ENCODE results near the gene PTBP3. TPM values are rescaled to one million over a fixed set of nuclear protein-coding genes. Genes with fewer than 3 reads are reported as not detected.

The PTBP3 gene
- total RNA-seq, 2 experiments from 2014 or later: 87.2 to 92.3 TPM

DNA sequence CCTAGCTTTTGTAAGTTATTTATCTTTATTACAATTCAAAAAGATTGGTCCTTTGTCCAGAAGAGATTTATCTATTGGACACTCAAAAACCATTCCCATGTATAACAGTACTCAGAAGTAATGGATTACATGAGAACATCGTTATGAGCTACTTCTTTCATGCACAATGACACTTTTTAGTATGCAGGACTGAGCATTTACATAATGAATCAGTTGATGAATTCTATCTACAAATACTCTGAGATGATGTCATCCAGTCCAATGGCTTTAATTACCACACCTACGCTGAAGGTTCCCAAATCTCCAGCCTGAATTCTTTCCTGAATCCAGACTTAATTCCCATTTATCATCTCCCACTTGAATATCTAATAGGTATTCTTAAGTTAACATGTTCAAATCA, 75.3 kb downstream of the PTBP3 start:
- H3K9me3 Mint-ChIP-seq: no peaks in the 10 kb centered on the region
- H3K27me3 Mint-ChIP-seq: no peaks in the 10 kb centered on the region
- no peak overlapping the region for H3K4me3 Mint-ChIP-seq
- ChIA-PET POLR2A (no interaction called here), CTCF (no interaction called here)
- peaks cover 13% of the 10 kb centered on the region for H3K4me1 Mint-ChIP-seq (ENCODE audit: low read depth)
- H3K36me3 Mint-ChIP-seq: peaks cover 19% of the 10 kb centered on the region
- H3K27ac Mint-ChIP-seq: no peak overlapping the region
- intact Hi-C loops (cut with micrococcal nuclease): no loop called here
- no peak for DNase-seq

DNA sequence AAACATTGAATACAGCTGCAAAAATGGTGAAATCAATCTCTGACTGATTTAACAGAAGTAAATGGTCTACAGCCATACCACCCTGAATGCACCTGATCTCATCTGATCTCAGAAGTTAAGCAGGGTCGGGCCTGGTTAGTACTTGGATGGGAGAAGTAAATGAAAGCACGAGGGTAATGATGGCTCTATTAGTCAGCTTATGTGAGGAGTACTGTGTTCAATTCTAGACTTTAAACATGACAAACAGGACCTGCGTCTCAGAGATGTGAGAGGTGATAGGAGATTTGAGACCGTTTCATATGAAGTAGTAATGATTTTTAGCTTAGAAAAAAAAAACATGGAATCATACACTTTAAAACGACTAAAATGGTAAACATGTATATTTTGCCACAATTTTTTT, 81.2 kb downstream of the PTBP3 start:
- no peaks in the 10 kb centered on the region for H3K9me3 Mint-ChIP-seq
- CTCF ChIA-PET: interaction anchor here (0.7 kb wide), 1 partner anchor 152 kb away, joined by 3 read pairs; no protein-coding TSS in a partner anchor
- intact Hi-C loops (cut with micrococcal nuclease): no loop called here
- peaks cover 21% of the 10 kb centered on the region for H3K36me3 Mint-ChIP-seq
- H3K27me3 Mint-ChIP-seq: no peaks in the 10 kb centered on the region
- no peak overlapping the region for H3K27ac Mint-ChIP-seq
- DNase-seq: no peak
- peaks cover 36% of the 10 kb centered on the region for H3K4me1 Mint-ChIP-seq (ENCODE audit: low read depth)
- no peak overlapping the region for H3K4me3 Mint-ChIP-seq
- POLR2A ChIA-PET: interaction anchor here (0.5 to 0.9 kb wide), 2 partner anchors 38 to 77 kb away, joined by 3 read pairs; no protein-coding TSS in a partner anchor

GRCh38 chr9:112249277-112249676, 84.1 kb downstream of the PTBP3 start:
- Mint-ChIP-seq H3K36me3 (peaks cover 28% of the 10 kb centered on the region), H3K4me1 (ENCODE audit: low read depth) (peaks cover 35% of the 10 kb centered on the region), H3K27me3 (no peaks in the 10 kb centered on the region), H3K27ac (no peak overlapping the region), H3K4me3 (no peak overlapping the region), H3K9me3 (no peaks in the 10 kb centered on the region)
- POLR2A ChIA-PET: no interaction called here
- CTCF ChIA-PET: no interaction called here
- no peak for DNase-seq
- intact Hi-C loops (cut with micrococcal nuclease): loop anchor here (2.0 kb wide), 2 partner anchors 68 to 84 kb away; partner anchors contain the start of gene PTBP3

GRCh38 chr9:112248722-112249121, 84.7 kb downstream of the PTBP3 start:
- Mint-ChIP-seq H3K9me3 (no peaks in the 10 kb centered on the region), H3K4me3 (no peak overlapping the region), H3K27me3 (no peaks in the 10 kb centered on the region), H3K27ac (no peak overlapping the region), H3K36me3 (peaks cover 26% of the 10 kb centered on the region), H3K4me1 (ENCODE audit: low read depth) (peaks cover 34% of the 10 kb centered on the region)
- DNase-seq: no peak
- ChIA-PET CTCF (no interaction called here), POLR2A (no interaction called here)
- intact Hi-C loops (cut with micrococcal nuclease): loop anchor here (2.0 kb wide), 2 partner anchors 68 to 84 kb away; partner anchors contain the start of gene PTBP3

GRCh38 chr9:112247090-112247489, 86.3 kb downstream of the PTBP3 start:
- no peak for DNase-seq
- H3K36me3 Mint-ChIP-seq: peaks cover 22% of the 10 kb centered on the region
- no peak overlapping the region for H3K27ac Mint-ChIP-seq
- CTCF ChIA-PET: no interaction called here
- no peaks in the 10 kb centered on the region for H3K27me3 Mint-ChIP-seq
- POLR2A ChIA-PET: no interaction called here
- H3K4me1 Mint-ChIP-seq (ENCODE audit: low read depth): peaks cover 25% of the 10 kb centered on the region
- intact Hi-C loops (cut with micrococcal nuclease): no loop called here
- no peak overlapping the region for H3K4me3 Mint-ChIP-seq
- no peaks in the 10 kb centered on the region for H3K9me3 Mint-ChIP-seq

GRCh38 chr9:112245126-112245525, 88.3 kb downstream of the PTBP3 start:
- DNase-seq: no peak
- no peak overlapping the region for H3K27ac Mint-ChIP-seq
- peaks cover 17% of the 10 kb centered on the region for H3K4me1 Mint-ChIP-seq (ENCODE audit: low read depth)
- H3K36me3 Mint-ChIP-seq: peaks cover 18% of the 10 kb centered on the region
- H3K27me3 Mint-ChIP-seq: no peaks in the 10 kb centered on the region
- intact Hi-C loops (cut with micrococcal nuclease): no loop called here
- H3K4me3 Mint-ChIP-seq: no peak overlapping the region
- H3K9me3 Mint-ChIP-seq: no peaks in the 10 kb centered on the region
- ChIA-PET POLR2A (no interaction called here), CTCF (no interaction called here)

- no peak overlapping the region for H3K4me3 Mint-ChIP-seq
- H3K4me1 Mint-ChIP-seq (ENCODE audit: low read depth): no peaks in the 10 kb centered on the region
- intact Hi-C loops (cut with micrococcal nuclease): no loop called here
- no peaks in the 10 kb centered on the region for H3K27me3 Mint-ChIP-seq
- H3K27ac Mint-ChIP-seq: no peak overlapping the region
- ChIA-PET POLR2A (interaction anchor here (0.6 kb wide), 1 partner anchor 244 kb away, joined by 3 read pairs; the partner anchor contains the start of gene KIAA1958), CTCF (no interaction called here)
- H3K36me3 Mint-ChIP-seq: peaks cover 27% of the 10 kb centered on the region
- DNase-seq: no peak
- H3K9me3 Mint-ChIP-seq: no peaks in the 10 kb centered on the region
Measured at GRCh38 chr9:112242147-112242804, 91.1 kb downstream of the PTBP3 start.

DNA sequence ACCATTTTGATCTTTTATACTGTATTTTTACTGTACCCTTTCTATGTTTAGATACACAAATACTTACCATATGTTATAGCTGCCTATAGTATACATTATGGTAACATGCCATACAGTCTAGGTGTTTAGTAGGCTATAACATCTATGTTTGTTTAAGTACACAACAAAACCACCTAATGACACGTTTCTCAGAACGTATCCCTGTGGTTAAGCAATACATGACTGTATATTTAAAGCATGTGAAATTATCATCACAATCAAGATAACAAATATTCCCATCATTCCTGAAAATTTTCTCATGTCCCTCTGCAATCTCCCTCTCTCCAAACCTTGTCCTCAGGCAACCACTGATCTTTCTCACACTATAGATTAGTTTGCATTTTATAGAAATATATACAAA, 91.9 kb downstream of the PTBP3 start:
- ChIA-PET CTCF (interaction anchor here (1.5 kb wide), 1 partner anchor 9 kb away, joined by 3 read pairs; no protein-coding TSS in a partner anchor), POLR2A (no interaction called here)
- Mint-ChIP-seq H3K27ac (no peak overlapping the region), H3K4me3 (no peak overlapping the region), H3K9me3 (no peaks in the 10 kb centered on the region), H3K36me3 (peaks cover 24% of the 10 kb centered on the region), H3K27me3 (no peaks in the 10 kb centered on the region), H3K4me1 (ENCODE audit: low read depth) (no peaks in the 10 kb centered on the region)
- no peak for DNase-seq
- intact Hi-C loops (cut with micrococcal nuclease): no loop called here

DNA sequence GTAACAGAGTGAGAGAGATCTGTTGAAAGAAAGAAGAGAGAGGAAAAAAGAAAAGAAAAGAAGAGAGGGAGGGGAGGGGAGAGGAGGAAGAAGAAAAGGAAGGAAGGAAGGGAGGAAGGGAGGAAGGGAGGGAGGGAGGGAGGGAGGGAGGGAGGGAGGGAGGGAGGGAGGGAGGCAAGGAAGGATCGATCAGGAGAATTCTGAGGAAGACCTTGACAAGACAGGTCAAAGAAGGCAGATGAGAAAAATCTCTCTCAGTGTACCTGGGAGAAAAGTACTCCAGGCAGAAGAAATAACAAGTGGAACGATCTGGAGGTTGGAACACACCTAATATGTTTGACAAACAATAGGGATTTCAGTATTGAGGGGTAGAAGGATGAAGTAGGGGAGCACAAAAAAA, 93.7 kb downstream of the PTBP3 start:
- H3K4me3 Mint-ChIP-seq: no peak overlapping the region
- no peaks in the 10 kb centered on the region for H3K27me3 Mint-ChIP-seq
- ChIA-PET CTCF (no interaction called here), POLR2A (no interaction called here)
- no peak overlapping the region for H3K27ac Mint-ChIP-seq
- no peaks in the 10 kb centered on the region for H3K4me1 Mint-ChIP-seq (ENCODE audit: low read depth)
- H3K36me3 Mint-ChIP-seq: peaks cover 20% of the 10 kb centered on the region
- intact Hi-C loops (cut with micrococcal nuclease): no loop called here
- no peaks in the 10 kb centered on the region for H3K9me3 Mint-ChIP-seq
- DNase-seq: no peak

- DNase-seq: no peak
- ChIA-PET POLR2A (no interaction called here), CTCF (no interaction called here)
- Mint-ChIP-seq H3K4me3 (no peak overlapping the region), H3K27ac (no peak overlapping the region), H3K4me1 (ENCODE audit: low read depth) (no peaks in the 10 kb centered on the region), H3K9me3 (no peaks in the 10 kb centered on the region), H3K27me3 (no peaks in the 10 kb centered on the region), H3K36me3 (peaks cover 19% of the 10 kb centered on the region)
- intact Hi-C loops (cut with micrococcal nuclease): no loop called here
Measured at GRCh38 chr9:112239284-112239683, 94.1 kb downstream of the PTBP3 start.

GRCh38 chr9:112234779-112235178, 98.6 kb downstream of the PTBP3 start:
- peaks cover 17% of the 10 kb centered on the region for H3K36me3 Mint-ChIP-seq
- H3K9me3 Mint-ChIP-seq: no peaks in the 10 kb centered on the region
- DNase-seq: no peak
- intact Hi-C loops (cut with micrococcal nuclease): no loop called here
- H3K27ac Mint-ChIP-seq: no peak overlapping the region
- CTCF ChIA-PET: interaction anchor here (0.6 to 1.1 kb wide), 3 partner anchors 10 to 659 kb away, joined by 3 to 6 read pairs (median 4); no protein-coding TSS in a partner anchor
- no peaks in the 10 kb centered on the region for H3K4me1 Mint-ChIP-seq (ENCODE audit: low read depth)
- POLR2A ChIA-PET: interaction anchor here (0.5 to 0.6 kb wide), 2 partner anchors 20 to 917 kb away, joined by 5 to 6 read pairs; no protein-coding TSS in a partner anchor
- H3K4me3 Mint-ChIP-seq: no peak overlapping the region
- no peaks in the 10 kb centered on the region for H3K27me3 Mint-ChIP-seq

DNA sequence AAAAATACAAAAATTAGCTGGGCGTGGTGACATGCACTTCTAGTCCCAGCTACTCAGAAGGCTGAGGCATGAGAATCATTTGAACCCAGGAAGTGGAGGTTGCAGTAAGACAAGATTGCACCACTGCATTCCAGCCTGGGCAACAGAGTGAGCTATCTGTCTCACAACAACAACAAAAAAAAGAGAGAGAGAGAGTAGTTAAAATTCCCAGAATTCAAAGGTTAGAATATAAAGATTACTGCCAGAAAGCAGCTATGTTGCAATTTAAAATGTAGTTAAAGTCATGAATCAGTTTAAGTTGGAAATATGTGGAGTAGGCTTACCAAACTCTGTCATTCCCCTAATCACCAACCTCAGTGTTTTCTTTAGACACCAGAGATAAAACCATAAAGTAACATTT, 99.7 kb downstream of the PTBP3 start:
- no peak overlapping the region for H3K27ac Mint-ChIP-seq
- POLR2A ChIA-PET: interaction anchor here (0.7 kb wide), 1 partner anchor 200 kb away, joined by 3 read pairs; no protein-coding TSS in a partner anchor
- CTCF ChIA-PET: interaction anchor here (1.1 to 1.2 kb wide), 2 partner anchors 9 to 15 kb away, joined by 3 to 4 read pairs; no protein-coding TSS in a partner anchor
- DNase-seq: no peak
- peaks cover 13% of the 10 kb centered on the region for H3K36me3 Mint-ChIP-seq
- no peaks in the 10 kb centered on the region for H3K4me1 Mint-ChIP-seq (ENCODE audit: low read depth)
- intact Hi-C loops (cut with micrococcal nuclease): no loop called here
- no peak overlapping the region for H3K4me3 Mint-ChIP-seq
- H3K27me3 Mint-ChIP-seq: no peaks in the 10 kb centered on the region
- H3K9me3 Mint-ChIP-seq: no peaks in the 10 kb centered on the region

- CTCF ChIA-PET: no interaction called here
- Mint-ChIP-seq H3K36me3 (peaks cover 14% of the 10 kb centered on the region), H3K9me3 (no peaks in the 10 kb centered on the region), H3K27ac (no peak overlapping the region), H3K4me3 (no peak overlapping the region), H3K27me3 (no peaks in the 10 kb centered on the region), H3K4me1 (ENCODE audit: low read depth) (no peaks in the 10 kb centered on the region)
- POLR2A ChIA-PET: no interaction called here
- no peak for DNase-seq
- intact Hi-C loops (cut with micrococcal nuclease): no loop called here
Measured at GRCh38 chr9:112232233-112232632, 101.2 kb downstream of the PTBP3 start.
